DOHH2 (cell line): ENCODE results near the gene CUZD1.

Experiments used
- EZH2phosphoT487 ChIP-seq: fragments of 200-600 bp; sonication (generic); IDR thresholded peaks from 2 replicates; pipeline ENCODE4 v1.6.1; 2017; ENCODE audit warnings: borderline replicate concordance, mild to moderate bottlenecking, antibody characterized with exemption, low read length, moderate library complexity, mixed read lengths
- TF ChIP-seq, protein P1 (sequence below): fragments of 200-600 bp; sonication (generic); IDR thresholded peaks from one replicate; pipeline ENCODE4 v1.5.1; 2014; ENCODE audit warnings: antibody characterized with exemption, mild to moderate bottlenecking, low read depth, low read length; ENCODE audit not compliant: poor library complexity, severe bottlenecking

DNA sequence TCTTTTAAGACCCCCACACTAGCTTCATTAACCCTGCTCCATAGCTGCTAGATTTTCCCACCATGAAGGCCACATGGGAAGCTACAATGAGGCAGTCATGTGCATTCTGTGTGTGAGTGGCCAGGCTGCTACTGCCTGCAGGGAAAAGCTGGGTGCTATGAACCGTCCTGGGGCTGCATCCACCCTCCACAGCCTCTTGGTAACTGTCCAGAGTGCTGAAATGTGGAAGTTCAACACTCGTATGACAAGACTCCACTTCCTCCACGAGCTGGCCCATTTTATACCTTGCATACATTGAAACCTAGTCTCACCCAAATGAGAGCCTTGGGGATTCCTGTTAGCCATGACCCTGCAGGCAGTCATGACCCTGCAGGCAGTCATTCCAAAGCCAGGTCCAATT, 59.4 kb downstream of the CUZD1 start:
- TF ChIP-seq, protein P1, sequence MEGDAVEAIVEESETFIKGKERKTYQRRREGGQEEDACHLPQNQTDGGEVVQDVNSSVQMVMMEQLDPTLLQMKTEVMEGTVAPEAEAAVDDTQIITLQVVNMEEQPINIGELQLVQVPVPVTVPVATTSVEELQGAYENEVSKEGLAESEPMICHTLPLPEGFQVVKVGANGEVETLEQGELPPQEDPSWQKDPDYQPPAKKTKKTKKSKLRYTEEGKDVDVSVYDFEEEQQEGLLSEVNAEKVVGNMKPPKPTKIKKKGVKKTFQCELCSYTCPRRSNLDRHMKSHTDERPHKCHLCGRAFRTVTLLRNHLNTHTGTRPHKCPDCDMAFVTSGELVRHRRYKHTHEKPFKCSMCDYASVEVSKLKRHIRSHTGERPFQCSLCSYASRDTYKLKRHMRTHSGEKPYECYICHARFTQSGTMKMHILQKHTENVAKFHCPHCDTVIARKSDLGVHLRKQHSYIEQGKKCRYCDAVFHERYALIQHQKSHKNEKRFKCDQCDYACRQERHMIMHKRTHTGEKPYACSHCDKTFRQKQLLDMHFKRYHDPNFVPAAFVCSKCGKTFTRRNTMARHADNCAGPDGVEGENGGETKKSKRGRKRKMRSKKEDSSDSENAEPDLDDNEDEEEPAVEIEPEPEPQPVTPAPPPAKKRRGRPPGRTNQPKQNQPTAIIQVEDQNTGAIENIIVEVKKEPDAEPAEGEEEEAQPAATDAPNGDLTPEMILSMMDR, result no peak
- TF ChIP-seq EZH2phosphoT487, result no peak
